HL-60 (cell line): Measurements from ENCODE around the gene MLLT3.

Experiments
- DNase-seq, 2 experiments: peaks; one replicate each; pipeline ENCODE4 v3.0.0-alpha.2; 2010 to 2020; ENCODE audit warnings: low read depth in 1 of 2, low spot score in 1 of 2
- H3K27ac ChIP-seq: fragments of 250-450 bp; sonication (Bioruptor Pico); replicated peaks from 2 replicates; pipeline ENCODE4 v1.5.1; 2020; ENCODE audit warnings: mild to moderate bottlenecking, moderate library complexity
- H3K27me3 ChIP-seq: fragments of 250-450 bp; sonication (Bioruptor Pico); 2 replicates; pipeline ENCODE4 v1.5.1; 2021; ENCODE audit warnings: mild to moderate bottlenecking, moderate library complexity; ENCODE audit not compliant: insufficient read depth, poor library complexity, severe bottlenecking
- H3K4me3 ChIP-seq: replicated peaks from 2 replicates; pipeline ENCODE4 v1.5.1; 2011; ENCODE audit warnings: mild to moderate bottlenecking, control low read depth, low read length; ENCODE audit not compliant: insufficient read depth
- GABPA ChIP-seq: IDR thresholded peaks from 2 replicates; pipeline ENCODE4 v1.6.1; 2012; ENCODE audit warnings: low read depth
- POLR2AphosphoS5 ChIP-seq: IDR thresholded peaks from 2 replicates; pipeline ENCODE4 v1.6.1; 2012; ENCODE audit warnings: low read depth
- SPI1 ChIP-seq: IDR thresholded peaks from 2 replicates; pipeline ENCODE4 v1.6.1; 2012; ENCODE audit warnings: low read depth, mild to moderate bottlenecking, borderline replicate concordance
- TF ChIP-seq, protein P1 (sequence below): IDR thresholded peaks from one replicate; pipeline ENCODE4 v1.5.1; 2011; ENCODE audit warnings: low read length, control low read depth, inconsistent platforms; ENCODE audit not compliant: insufficient read depth
- TF ChIP-seq, protein P2 (sequence below): IDR thresholded peaks from 2 replicates; pipeline ENCODE4 v1.6.1; 2012; ENCODE audit warnings: low read depth; ENCODE audit not compliant: insufficient replicate concordance

MLLT3 gene

GRCh38 chr9:20436476-20437195 is 185.7 kb downstream of the MLLT3 start:
- Histone ChIP-seq H3K4me3 (no peak overlapping the region), H3K27ac (no peak overlapping the region), H3K27me3 (no peaks in the 10 kb centered on the region)
- no peak for DNase-seq
- no peak for TF ChIP-seq SPI1
- TF ChIP-seq POLR2AphosphoS5 = no peak
- TF ChIP-seq, protein P1, sequence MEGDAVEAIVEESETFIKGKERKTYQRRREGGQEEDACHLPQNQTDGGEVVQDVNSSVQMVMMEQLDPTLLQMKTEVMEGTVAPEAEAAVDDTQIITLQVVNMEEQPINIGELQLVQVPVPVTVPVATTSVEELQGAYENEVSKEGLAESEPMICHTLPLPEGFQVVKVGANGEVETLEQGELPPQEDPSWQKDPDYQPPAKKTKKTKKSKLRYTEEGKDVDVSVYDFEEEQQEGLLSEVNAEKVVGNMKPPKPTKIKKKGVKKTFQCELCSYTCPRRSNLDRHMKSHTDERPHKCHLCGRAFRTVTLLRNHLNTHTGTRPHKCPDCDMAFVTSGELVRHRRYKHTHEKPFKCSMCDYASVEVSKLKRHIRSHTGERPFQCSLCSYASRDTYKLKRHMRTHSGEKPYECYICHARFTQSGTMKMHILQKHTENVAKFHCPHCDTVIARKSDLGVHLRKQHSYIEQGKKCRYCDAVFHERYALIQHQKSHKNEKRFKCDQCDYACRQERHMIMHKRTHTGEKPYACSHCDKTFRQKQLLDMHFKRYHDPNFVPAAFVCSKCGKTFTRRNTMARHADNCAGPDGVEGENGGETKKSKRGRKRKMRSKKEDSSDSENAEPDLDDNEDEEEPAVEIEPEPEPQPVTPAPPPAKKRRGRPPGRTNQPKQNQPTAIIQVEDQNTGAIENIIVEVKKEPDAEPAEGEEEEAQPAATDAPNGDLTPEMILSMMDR = no peak
- TF ChIP-seq GABPA = no peak
- TF ChIP-seq, protein P2, sequence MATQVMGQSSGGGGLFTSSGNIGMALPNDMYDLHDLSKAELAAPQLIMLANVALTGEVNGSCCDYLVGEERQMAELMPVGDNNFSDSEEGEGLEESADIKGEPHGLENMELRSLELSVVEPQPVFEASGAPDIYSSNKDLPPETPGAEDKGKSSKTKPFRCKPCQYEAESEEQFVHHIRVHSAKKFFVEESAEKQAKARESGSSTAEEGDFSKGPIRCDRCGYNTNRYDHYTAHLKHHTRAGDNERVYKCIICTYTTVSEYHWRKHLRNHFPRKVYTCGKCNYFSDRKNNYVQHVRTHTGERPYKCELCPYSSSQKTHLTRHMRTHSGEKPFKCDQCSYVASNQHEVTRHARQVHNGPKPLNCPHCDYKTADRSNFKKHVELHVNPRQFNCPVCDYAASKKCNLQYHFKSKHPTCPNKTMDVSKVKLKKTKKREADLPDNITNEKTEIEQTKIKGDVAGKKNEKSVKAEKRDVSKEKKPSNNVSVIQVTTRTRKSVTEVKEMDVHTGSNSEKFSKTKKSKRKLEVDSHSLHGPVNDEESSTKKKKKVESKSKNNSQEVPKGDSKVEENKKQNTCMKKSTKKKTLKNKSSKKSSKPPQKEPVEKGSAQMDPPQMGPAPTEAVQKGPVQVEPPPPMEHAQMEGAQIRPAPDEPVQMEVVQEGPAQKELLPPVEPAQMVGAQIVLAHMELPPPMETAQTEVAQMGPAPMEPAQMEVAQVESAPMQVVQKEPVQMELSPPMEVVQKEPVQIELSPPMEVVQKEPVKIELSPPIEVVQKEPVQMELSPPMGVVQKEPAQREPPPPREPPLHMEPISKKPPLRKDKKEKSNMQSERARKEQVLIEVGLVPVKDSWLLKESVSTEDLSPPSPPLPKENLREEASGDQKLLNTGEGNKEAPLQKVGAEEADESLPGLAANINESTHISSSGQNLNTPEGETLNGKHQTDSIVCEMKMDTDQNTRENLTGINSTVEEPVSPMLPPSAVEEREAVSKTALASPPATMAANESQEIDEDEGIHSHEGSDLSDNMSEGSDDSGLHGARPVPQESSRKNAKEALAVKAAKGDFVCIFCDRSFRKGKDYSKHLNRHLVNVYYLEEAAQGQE = no peak

DNA sequence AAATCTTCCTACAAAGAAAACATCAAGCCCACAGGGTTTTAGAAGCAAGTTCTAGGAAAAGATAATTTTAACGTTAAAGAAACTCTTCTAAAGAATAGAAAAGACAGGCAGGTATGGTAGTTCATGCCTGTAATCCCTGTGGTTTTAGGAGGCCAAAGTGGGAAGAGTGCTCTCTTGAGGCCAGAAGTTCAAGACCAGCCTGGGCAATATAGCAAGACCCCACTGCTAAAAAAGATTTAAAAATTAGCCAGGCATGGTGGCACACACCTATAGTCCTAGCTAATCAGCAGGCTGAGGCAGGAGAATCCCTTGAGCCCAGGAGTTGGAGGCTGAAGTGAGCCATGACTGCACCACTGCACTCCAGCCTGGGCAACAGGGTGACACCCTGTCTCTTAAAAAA is 193.3 kb downstream of the MLLT3 start:
- no peak overlapping the region for H3K4me3 ChIP-seq
- TF ChIP-seq GABPA (no peak), SPI1 (no peak), POLR2AphosphoS5 (no peak)
- TF ChIP-seq, protein P2 = no peak
- H3K27ac ChIP-seq = no peak overlapping the region
- H3K27me3 ChIP-seq = no peaks in the 10 kb centered on the region
- DNase-seq = no peak

GRCh38 chr9:20427359-20427758 is 194.9 kb downstream of the MLLT3 start:
- Histone ChIP-seq H3K27me3 (no peaks in the 10 kb centered on the region), H3K27ac (no peak overlapping the region), H3K4me3 (no peak overlapping the region)
- TF ChIP-seq SPI1 (no peak), GABPA (no peak)
- TF ChIP-seq, protein P1 = no peak
- DNase-seq = no peak

DNA sequence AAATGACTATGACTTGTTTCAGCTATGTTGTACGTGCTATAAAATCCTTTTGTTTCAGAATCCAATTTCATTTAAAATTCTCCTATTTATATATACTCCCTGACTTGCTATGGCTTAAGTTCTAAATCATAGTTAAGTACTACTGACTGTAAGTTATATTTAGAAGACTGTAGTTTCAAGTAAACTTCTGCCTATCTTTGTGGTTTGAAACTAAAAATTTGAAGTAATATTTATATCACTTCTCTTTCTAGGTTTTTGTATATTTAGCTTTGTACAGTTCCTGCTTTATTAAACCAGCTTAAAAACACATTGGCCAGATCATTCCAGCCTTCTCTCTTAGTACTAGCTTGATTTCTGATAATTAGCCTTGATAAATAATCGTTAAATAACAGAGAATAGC is 196.3 kb downstream of the MLLT3 start:
- Histone ChIP-seq H3K27ac (no peak overlapping the region), H3K4me3 (no peak overlapping the region), H3K27me3 (no peaks in the 10 kb centered on the region)
- DNase-seq = no peak
- no peak for TF ChIP-seq SPI1
- TF ChIP-seq, protein P2 = no peak
- TF ChIP-seq POLR2AphosphoS5 = no peak
